CD4-positive, alpha-beta T cell treated with Interleukin-2 at 100 ng/mL for 4 hours (primary cell): ENCODE measurements around the gene ROR2.
"Not testable (repeated sequence)": the region's sequence is repeated elsewhere in the genome, so short reads cannot be mapped to it uniquely, and the experiment has no call there.

ENCODE experiments used
- DNase-seq: peaks from one replicate; pipeline ENCODE4 v3.0.0-alpha.2; 2020; ENCODE audit warnings: low spot score

Gene ROR2

GRCh38 chr9:91817106-91817492, 132.9 kb downstream of the ROR2 start:
- no peak for DNase-seq

GRCh38 chr9:91816356-91816755, 133.7 kb downstream of the ROR2 start:
- DNase-seq: no peak

GRCh38 chr9:91815896-91816295, 134.1 kb downstream of the ROR2 start:
- no peak for DNase-seq

- DNase-seq: no peak
Measured at GRCh38 chr9:91814753-91815152, 135.3 kb downstream of the ROR2 start.

GRCh38 chr9:91814201-91814600, 135.8 kb downstream of the ROR2 start:
- DNase-seq: no peak

- DNase-seq: no peak
Measured at GRCh38 chr9:91813176-91813795, 136.7 kb downstream of the ROR2 start.

- DNase-seq: no peak
Measured at GRCh38 chr9:91812191-91812590, 137.8 kb downstream of the ROR2 start.

GRCh38 chr9:91811024-91811909, 138.8 kb downstream of the ROR2 start:
- no peak for DNase-seq

GRCh38 chr9:91810286-91810905, 139.6 kb downstream of the ROR2 start:
- no peak for DNase-seq

GRCh38 chr9:91809581-91810285, 140.3 kb downstream of the ROR2 start:
- no peak for DNase-seq

- no peak for DNase-seq
Measured at GRCh38 chr9:91807643-91808246, 142.3 kb downstream of the ROR2 start.

- no peak for DNase-seq
Measured at GRCh38 chr9:91805031-91805430, 145.0 kb downstream of the ROR2 start.

- DNase-seq: no peak
Measured at GRCh38 chr9:91803970-91804752, 145.9 kb downstream of the ROR2 start.

- DNase-seq: no peak
Measured at GRCh38 chr9:91803151-91803940, 146.7 kb downstream of the ROR2 start.

- no peak for DNase-seq
Measured at GRCh38 chr9:91802391-91802790, 147.6 kb downstream of the ROR2 start.

- DNase-seq: no peak
Measured at GRCh38 chr9:91800473-91801030, 149.5 kb downstream of the ROR2 start.

- no peak for DNase-seq
Measured at GRCh38 chr9:91799113-91799744, 150.8 kb downstream of the ROR2 start.

GRCh38 chr9:91798273-91799112, 151.5 kb downstream of the ROR2 start:
- peak; percentile 67 for DNase-seq

- not testable (repeated sequence) for DNase-seq
Measured at GRCh38 chr9:91797517-91797916, 152.5 kb downstream of the ROR2 start.
